Gastroesophageal sphincter (tissue), 3 donors: Measurements from ENCODE around the gene BTBD6.

Experiments
- CTCF ChIP-seq, 4 experiments: fragments of 200-600 bp in 2 of 4; fragments of 450-650 bp in 2 of 4; sonication (generic) in 1 of 4; IDR thresholded peaks; one replicate each; pipeline ENCODE4 v1.5.1; 2017 to 2019; ENCODE audit warnings: antibody characterized with exemption in 4 of 4, mild to moderate bottlenecking in 2 of 4, moderate library complexity in 2 of 4
- POLR2A ChIP-seq, 2 donors: fragments of 450-650 bp; IDR thresholded peaks; one replicate each; pipeline ENCODE4 v1.6.1; 2017; ENCODE audit warnings: antibody characterized with exemption in 2 of 2, mild to moderate bottlenecking in 2 of 2, moderate library complexity in 1 of 2
- POLR2AphosphoS5 ChIP-seq: sonication (generic); formaldehyde crosslinking; IDR thresholded peaks from one replicate; pipeline ENCODE4 v1.6.1; 2017; ENCODE audit warnings: antibody characterized with exemption

GRCh38 chr14:105247715-105248367, 492 bp upstream of the BTBD6 start:
- TF ChIP-seq POLR2A (IDR thresholded peaks at IDR 0.05) = no peak
- TF ChIP-seq CTCF (IDR thresholded peaks at IDR 0.05) = no peak
- no peak for TF ChIP-seq POLR2AphosphoS5
